Measurements from ENCODE around the gene MB. TPM values are rescaled to one million over a fixed set of nuclear protein-coding genes. Genes with fewer than 3 reads are reported as not detected.

MB gene
- total RNA-seq, 2 donors from 2014 or later: 1.4 to 2.6 TPM

DNA sequence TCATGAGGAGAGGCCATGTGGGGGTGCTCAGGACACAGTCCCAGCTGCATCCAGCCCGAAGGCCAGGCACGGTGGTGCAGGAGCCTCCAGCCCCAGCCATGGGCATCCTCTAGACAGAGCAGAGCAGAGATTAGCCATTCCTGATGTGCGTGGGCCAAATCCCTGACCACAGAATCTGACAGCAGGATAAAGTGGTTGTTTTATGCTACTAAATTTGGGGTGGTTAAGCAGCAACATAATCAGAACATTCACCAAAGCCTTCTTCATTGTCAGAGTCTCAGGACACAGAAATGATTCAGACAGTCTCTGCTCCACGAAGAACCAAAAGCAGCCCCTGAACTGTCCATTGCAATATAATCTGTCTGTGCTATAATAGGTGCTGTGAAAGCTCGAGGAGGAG is 56.8 kb downstream of the MB start:
- no peaks in the 10 kb centered on the region for H3K9me3 ChIP-seq (ENCODE audit: control insufficient read depth, low read length)
- no peaks in the 10 kb centered on the region for H3K27me3 ChIP-seq (ENCODE audit: control insufficient read depth, insufficient read depth, low read length, poor library complexity, severe bottlenecking)
- no peak overlapping the region for H3K4me3 ChIP-seq (ENCODE audit: low read length)
- Mint-ChIP-seq H3K4me1 (peaks cover 9% of the 10 kb centered on the region), H3K9me3 (no peaks in the 10 kb centered on the region), H3K27ac (no peak overlapping the region), H3K4me3 (no peak overlapping the region), H3K27me3 (ENCODE audit: insufficient read depth) (peaks cover 12% of the 10 kb centered on the region), H3K36me3 (ENCODE audit: low read depth) (no peaks in the 10 kb centered on the region)
- WGBS, 2 experiments (ENCODE audit: insufficient coverage in 1 of 2, insufficient read length in 1 of 2): 84 to 100% methylated on average over 1 to 5 of the region's 5 CpGs
- H3K27ac ChIP-seq (ENCODE audit: low read depth, low read length): no peak overlapping the region
- no peak for TF ChIP-seq CTCF (conservative IDR thresholded peaks at IDR 0.05)
- H3K4me1 ChIP-seq (ENCODE audit: control insufficient read depth, insufficient read depth, low read length): no peaks in the 10 kb centered on the region
- DNase-seq: no peak
- H3K36me3 ChIP-seq (ENCODE audit: control insufficient read depth, insufficient read depth, low read length): no peaks in the 10 kb centered on the region
- no peak overlapping the region for H3K9ac ChIP-seq (ENCODE audit: extremely low read depth, low read length, poor library complexity, severe bottlenecking)

GRCh38 chr22:35559354-35560005 is 57.6 kb downstream of the MB start:
- H3K27me3 ChIP-seq (ENCODE audit: control insufficient read depth, insufficient read depth, low read length, poor library complexity, severe bottlenecking): no peaks in the 10 kb centered on the region
- no peaks in the 10 kb centered on the region for H3K9me3 Mint-ChIP-seq
- DNase-seq: no peak
- no peaks in the 10 kb centered on the region for H3K4me1 ChIP-seq (ENCODE audit: control insufficient read depth, insufficient read depth, low read length)
- H3K36me3 ChIP-seq (ENCODE audit: control insufficient read depth, insufficient read depth, low read length): no peaks in the 10 kb centered on the region
- H3K9ac ChIP-seq (ENCODE audit: extremely low read depth, low read length, poor library complexity, severe bottlenecking): no peak overlapping the region
- H3K27ac ChIP-seq (ENCODE audit: low read depth, low read length): no peak overlapping the region
- no peak overlapping the region for H3K4me3 Mint-ChIP-seq
- peaks cover 9% of the 10 kb centered on the region for H3K4me1 Mint-ChIP-seq
- 89 to 100% methylated on average over 2 of the region's 2 CpGs for WGBS, 2 experiments (ENCODE audit: insufficient coverage in 1 of 2, insufficient read length in 1 of 2)
- no peak overlapping the region for H3K27ac Mint-ChIP-seq
- no peak for TF ChIP-seq CTCF (conservative IDR thresholded peaks at IDR 0.05)
- H3K9me3 ChIP-seq (ENCODE audit: control insufficient read depth, low read length): no peaks in the 10 kb centered on the region
- peaks cover 13% of the 10 kb centered on the region for H3K27me3 Mint-ChIP-seq (ENCODE audit: insufficient read depth)
- no peak overlapping the region for H3K4me3 ChIP-seq (ENCODE audit: low read length)
- H3K36me3 Mint-ChIP-seq (ENCODE audit: low read depth): no peaks in the 10 kb centered on the region

GRCh38 chr22:35558719-35559118 is 58.4 kb downstream of the MB start:
- no peaks in the 10 kb centered on the region for H3K9me3 ChIP-seq (ENCODE audit: control insufficient read depth, low read length)
- H3K27ac ChIP-seq (ENCODE audit: low read depth, low read length): no peak overlapping the region
- H3K36me3 ChIP-seq (ENCODE audit: control insufficient read depth, insufficient read depth, low read length): no peaks in the 10 kb centered on the region
- Mint-ChIP-seq H3K36me3 (ENCODE audit: low read depth) (no peaks in the 10 kb centered on the region), H3K4me3 (no peak overlapping the region), H3K27ac (no peak overlapping the region), H3K9me3 (no peaks in the 10 kb centered on the region), H3K27me3 (ENCODE audit: insufficient read depth) (peaks cover 14% of the 10 kb centered on the region), H3K4me1 (peaks cover 9% of the 10 kb centered on the region)
- H3K27me3 ChIP-seq (ENCODE audit: control insufficient read depth, insufficient read depth, low read length, poor library complexity, severe bottlenecking): no peaks in the 10 kb centered on the region
- no peak overlapping the region for H3K9ac ChIP-seq (ENCODE audit: extremely low read depth, low read length, poor library complexity, severe bottlenecking)
- no peak overlapping the region for H3K4me3 ChIP-seq (ENCODE audit: low read length)
- no peak for TF ChIP-seq CTCF (conservative IDR thresholded peaks at IDR 0.05)
- 85 to 88% methylated on average over 3 of the region's 3 CpGs for whole genome bisulfite sequencing, 2 experiments (ENCODE audit: insufficient coverage in 1 of 2, insufficient read length in 1 of 2)
- no peak for DNase-seq
- no peaks in the 10 kb centered on the region for H3K4me1 ChIP-seq (ENCODE audit: control insufficient read depth, insufficient read depth, low read length)

All from endodermal cell (in vitro differentiated cells).